Suprapubic skin (tissue), 4 donors: ENCODE data around the gene POLR2J2. TPM values are rescaled to one million over a fixed set of nuclear protein-coding genes. Genes with fewer than 3 reads are reported as not detected.
"Not testable (repeated sequence)": the region's sequence is repeated elsewhere in the genome, so short reads cannot be mapped to it uniquely, and the experiment has no call there.

Experiments
- DNase-seq, 2 donors: peaks; one replicate each; pipeline ENCODE4 v3.0.0-alpha.2; 2019; ENCODE audit warnings: low spot score in 2 of 2
- H3K27ac ChIP-seq: fragments of 200-600 bp; sonication (generic); one replicate; pipeline ENCODE4 v1.5.1; 2019
- H3K27me3 ChIP-seq: fragments of 200-600 bp; sonication (generic); one replicate; pipeline ENCODE4 v1.5.1; 2019
- H3K36me3 ChIP-seq: fragments of 200-600 bp; sonication (generic); one replicate; pipeline ENCODE4 v1.5.1; 2019
- H3K4me1 ChIP-seq: fragments of 200-600 bp; sonication (generic); one replicate; pipeline ENCODE4 v1.5.1; 2019
- H3K4me3 ChIP-seq: fragments of 200-600 bp; sonication (generic); one replicate; pipeline ENCODE4 v1.5.1; 2019; ENCODE audit warnings: mild to moderate bottlenecking
- H3K9me3 ChIP-seq: fragments of 200-600 bp; sonication (generic); one replicate; pipeline ENCODE4 v1.5.1; 2019
- WGBS: methylation state at CpG from one replicate; pipeline ENCODE4 v1.1.5; 2018; 5-methylcytosine and 5-hydroxymethylcytosine counted together
- total RNA-seq, 4 donors: library from RNA; depleted of rRNA; stranded (reverse); fragments of >200 nt; gene quantifications; one replicate each; pipeline ENCODE4 v1.1.0, GENCODE V29; 2016

The POLR2J2 gene
- total RNA-seq: 1 to 10 TPM; 1.0 to 5.1 (median 3.1) TPM

- DNase-seq: peak in 1 of 2 donors; percentile 79
- H3K27ac ChIP-seq: not testable (repeated sequence)
- peak within 1 kb of the TSS; percentile 48 for H3K4me3 ChIP-seq
Measured at GRCh38 chr7:102671166-102671955, at the start of gene POLR2J2. Gene POLR2J2 (minus strand): TSS chr7:102671663. CDS start chr7:102671601, 62 bp downstream.

GRCh38 chr7:102718491-102718890, 47.0 kb upstream of the POLR2J2 start:
- not testable (repeated sequence) for DNase-seq, H3K9me3 ChIP-seq, H3K4me1 ChIP-seq, H3K27ac ChIP-seq, H3K27me3 ChIP-seq, H3K4me3 ChIP-seq, H3K36me3 ChIP-seq

More at GRCh38 chr7:102671166-102671955, at the start of gene POLR2J2:
- WGBS: no CpG with 5 or more reads among the region's 63 CpGs
- H3K9me3 ChIP-seq, H3K36me3 ChIP-seq, H3K27me3 ChIP-seq, H3K4me1 ChIP-seq: not testable (repeated sequence)

- H3K27me3 ChIP-seq, H3K4me3 ChIP-seq, DNase-seq, H3K4me1 ChIP-seq, H3K9me3 ChIP-seq, H3K27ac ChIP-seq, H3K36me3 ChIP-seq: not testable (repeated sequence)
- 18% methylated on average over 3 of the region's 3 CpGs for WGBS
Measured at GRCh38 chr7:102715718-102716117, 44.3 kb upstream of the POLR2J2 start.

GRCh38 chr7:102714774-102715522, 43.5 kb upstream of the POLR2J2 start:
- not testable (repeated sequence) for H3K4me1 ChIP-seq, H3K9me3 ChIP-seq, H3K27me3 ChIP-seq, DNase-seq, H3K4me3 ChIP-seq, H3K36me3 ChIP-seq
- 46% methylated on average over 4 of the region's 6 CpGs for WGBS
- peak overlapping the region; percentile 38 for H3K27ac ChIP-seq

- not testable (repeated sequence) for H3K9me3 ChIP-seq, H3K36me3 ChIP-seq, H3K27ac ChIP-seq, DNase-seq, H3K27me3 ChIP-seq, H3K4me1 ChIP-seq, H3K4me3 ChIP-seq
- WGBS: no CpG with 5 or more reads among the region's 1 CpG
Measured at GRCh38 chr7:102713691-102714080, 42.2 kb upstream of the POLR2J2 start.

GRCh38 chr7:102713011-102713690, 41.7 kb upstream of the POLR2J2 start:
- not testable (repeated sequence) for H3K27ac ChIP-seq, H3K27me3 ChIP-seq, H3K4me3 ChIP-seq, H3K9me3 ChIP-seq, H3K36me3 ChIP-seq, H3K4me1 ChIP-seq, DNase-seq
- WGBS: 23% methylated on average over 5 of the region's 5 CpGs

GRCh38 chr7:102698962-102699750, 27.7 kb upstream of the POLR2J2 start:
- H3K4me3 ChIP-seq, DNase-seq, H3K27ac ChIP-seq, H3K4me1 ChIP-seq, H3K9me3 ChIP-seq, H3K36me3 ChIP-seq, H3K27me3 ChIP-seq: not testable (repeated sequence)
- WGBS: 69% methylated on average over 9 of the region's 9 CpGs

- H3K9me3 ChIP-seq, H3K27me3 ChIP-seq, H3K36me3 ChIP-seq, H3K4me1 ChIP-seq, H3K4me3 ChIP-seq, DNase-seq, H3K27ac ChIP-seq: not testable (repeated sequence)
- 81% methylated on average over 5 of the region's 5 CpGs for WGBS
Measured at GRCh38 chr7:102697642-102698512, 26.4 kb upstream of the POLR2J2 start.

GRCh38 chr7:102696009-102696408, 24.5 kb upstream of the POLR2J2 start:
- not testable (repeated sequence) for DNase-seq, H3K9me3 ChIP-seq, H3K27ac ChIP-seq, H3K27me3 ChIP-seq, H3K4me3 ChIP-seq, H3K4me1 ChIP-seq, H3K36me3 ChIP-seq
- WGBS: 40% methylated on average over 1 of the region's 2 CpGs

GRCh38 chr7:102695033-102695552, 23.6 kb upstream of the POLR2J2 start:
- H3K27ac ChIP-seq, DNase-seq, H3K4me3 ChIP-seq, H3K36me3 ChIP-seq, H3K9me3 ChIP-seq, H3K27me3 ChIP-seq, H3K4me1 ChIP-seq: not testable (repeated sequence)
- WGBS: 71% methylated on average over 2 of the region's 3 CpGs

GRCh38 chr7:102694008-102694407, 22.5 kb upstream of the POLR2J2 start:
- not testable (repeated sequence) for H3K9me3 ChIP-seq, DNase-seq, H3K27me3 ChIP-seq, H3K4me3 ChIP-seq, H3K4me1 ChIP-seq, H3K27ac ChIP-seq, H3K36me3 ChIP-seq
- 69% methylated on average over 2 of the region's 2 CpGs for WGBS

- not testable (repeated sequence) for H3K36me3 ChIP-seq, H3K4me3 ChIP-seq, DNase-seq, H3K4me1 ChIP-seq, H3K27me3 ChIP-seq, H3K27ac ChIP-seq, H3K9me3 ChIP-seq
- 85% methylated on average over 3 of the region's 6 CpGs for WGBS
Measured at GRCh38 chr7:102690602-102691001, 19.1 kb upstream of the POLR2J2 start.
